ENCODE data around the gene CTSH.

Gene CTSH

GRCh38 chr15:78968114-78968513 lies 23.3 kb upstream of the CTSH start:
- H3K4me3 ChIP-seq (replicated peaks; ENCODE audit: low read depth, low read length): no peak overlapping the region
- TF ChIP-seq CTCF (IDR thresholded peaks at IDR 0.05; ENCODE audit: low read depth, low read length, missing control alignments): no peak
- DNase-seq (ENCODE audit: extremely low read depth, low read depth): no peak

- no peak for DNase-seq (ENCODE audit: extremely low read depth, low read depth)
- H3K4me3 ChIP-seq (replicated peaks; ENCODE audit: low read depth, low read length): no peak overlapping the region
- TF ChIP-seq CTCF (IDR thresholded peaks at IDR 0.05; ENCODE audit: low read depth, low read length, missing control alignments): no peak
Observed at GRCh38 chr15:78960308-78960707, 15.5 kb upstream of the CTSH start.

- H3K4me3 ChIP-seq (replicated peaks; ENCODE audit: low read depth, low read length): no peak overlapping the region
- TF ChIP-seq CTCF (IDR thresholded peaks at IDR 0.05; ENCODE audit: low read depth, low read length, missing control alignments): no peak
- DNase-seq (ENCODE audit: extremely low read depth, low read depth): no peak
Observed at GRCh38 chr15:78959360-78959759, 14.5 kb upstream of the CTSH start.

GRCh38 chr15:78957416-78958093 lies 12.7 kb upstream of the CTSH start:
- H3K4me3 ChIP-seq (replicated peaks; ENCODE audit: low read depth, low read length): no peak overlapping the region
- no peak for TF ChIP-seq CTCF (IDR thresholded peaks at IDR 0.05; ENCODE audit: low read depth, low read length, missing control alignments)
- no peak for DNase-seq (ENCODE audit: extremely low read depth, low read depth)

- H3K4me3 ChIP-seq (replicated peaks; ENCODE audit: low read depth, low read length): no peak overlapping the region
- TF ChIP-seq CTCF (IDR thresholded peaks at IDR 0.05; ENCODE audit: low read depth, low read length, missing control alignments): no peak
- no peak for DNase-seq (ENCODE audit: extremely low read depth, low read depth)
Observed at GRCh38 chr15:78956937-78957336, 12.1 kb upstream of the CTSH start.

- no peak for TF ChIP-seq CTCF (IDR thresholded peaks at IDR 0.05; ENCODE audit: low read depth, low read length, missing control alignments)
- H3K4me3 ChIP-seq (replicated peaks; ENCODE audit: low read depth, low read length): no peak overlapping the region
- no peak for DNase-seq (ENCODE audit: extremely low read depth, low read depth)
Observed at GRCh38 chr15:78955355-78955754, 10.5 kb upstream of the CTSH start.

- TF ChIP-seq CTCF (IDR thresholded peaks at IDR 0.05; ENCODE audit: low read depth, low read length, missing control alignments): no peak
- no peak for DNase-seq (ENCODE audit: extremely low read depth, low read depth)
Observed at GRCh38 chr15:78951841-78952238, 7.0 kb upstream of the CTSH start.

More at GRCh38 chr15:78951841-78952238, 7.0 kb upstream of the CTSH start:
- H3K4me3 ChIP-seq (replicated peaks; ENCODE audit: low read depth, low read length): no peak overlapping the region

Data from HFF-Myc (cell line).